Glomerular endothelial cell (primary cell): ENCODE results near the gene NPC1. TPM values are rescaled to one million over a fixed set of nuclear protein-coding genes. Genes with fewer than 3 reads are reported as not detected.

Experiments
- DNase-seq: peaks from one replicate; pipeline ENCODE4 v3.0.0-alpha.2; 2011; ENCODE audit warnings: low read depth, low spot score; ENCODE audit errors: extremely low read depth
- total RNA-seq: library from RNA; depleted of rRNA; stranded (reverse); fragments of >200 nt; gene quantifications from 2 replicates; pipeline ENCODE4 v1.2.3, GENCODE V29; 2015

NPC1 gene
- total RNA-seq, 1 donor from 2014 or later, result 62.0 TPM

- no peak for DNase-seq
Measured at GRCh38 chr18:23552505-23552904, 33.8 kb downstream of the NPC1 start.

- no peak for DNase-seq
Measured at GRCh38 chr18:23551978-23552377, 34.3 kb downstream of the NPC1 start.

- no peak for DNase-seq
Measured at GRCh38 chr18:23550898-23551297, 35.4 kb downstream of the NPC1 start.

GRCh38 chr18:23548719-23549118, 37.6 kb downstream of the NPC1 start:
- DNase-seq, result no peak

GRCh38 chr18:23548275-23548674, 38.0 kb downstream of the NPC1 start:
- DNase-seq, result no peak

- DNase-seq, result no peak
Measured at GRCh38 chr18:23547846-23548245, 38.5 kb downstream of the NPC1 start.

- DNase-seq, result no peak
Measured at GRCh38 chr18:23547306-23547705, 39.0 kb downstream of the NPC1 start.

- DNase-seq, result no peak
Measured at GRCh38 chr18:23545247-23545789, 41.0 kb downstream of the NPC1 start.

- DNase-seq, result no peak
Measured at GRCh38 chr18:23542461-23542860, 43.8 kb downstream of the NPC1 start.

- no peak for DNase-seq
Measured at GRCh38 chr18:23541349-23542093, 44.8 kb downstream of the NPC1 start.

- no peak for DNase-seq
Measured at GRCh38 chr18:23540867-23541266, 45.4 kb downstream of the NPC1 start.

- no peak for DNase-seq
Measured at GRCh38 chr18:23539911-23540525, 46.3 kb downstream of the NPC1 start.

GRCh38 chr18:23539296-23539695, 47.0 kb downstream of the NPC1 start:
- DNase-seq, result no peak

GRCh38 chr18:23538870-23539269, 47.4 kb downstream of the NPC1 start:
- DNase-seq, result no peak

GRCh38 chr18:23538001-23538400, 48.3 kb downstream of the NPC1 start:
- DNase-seq, result no peak

- no peak for DNase-seq
Measured at GRCh38 chr18:23537274-23537673, 49.0 kb downstream of the NPC1 start.

GRCh38 chr18:23536204-23536603, 50.1 kb downstream of the NPC1 start:
- no peak for DNase-seq

- DNase-seq, result no peak
Measured at GRCh38 chr18:23534276-23534675, 52.0 kb downstream of the NPC1 start.

GRCh38 chr18:23532848-23533247, 53.5 kb downstream of the NPC1 start:
- DNase-seq, result no peak

- no peak for DNase-seq
Measured at GRCh38 chr18:23531912-23532311, 54.4 kb downstream of the NPC1 start.

- DNase-seq, result no peak
Measured at GRCh38 chr18:23530195-23530594, 56.1 kb downstream of the NPC1 start.

GRCh38 chr18:23529604-23530003, 56.7 kb downstream of the NPC1 start:
- DNase-seq, result no peak
